Duodenal mucosa (tissue), 2 donors: ENCODE results near the gene PRKCA.

Source experiments
- H3K27ac ChIP-seq: one replicate; pipeline ENCODE4 v1.7.0; 2013; ENCODE audit warnings: low read depth, low read length
- H3K27me3 ChIP-seq, 2 donors: one replicate each; pipeline ENCODE4 v1.7.0; 2013; ENCODE audit warnings: low read length in 2 of 2, control low read depth in 1 of 2; ENCODE audit not compliant: insufficient read depth in 2 of 2, control insufficient read depth in 1 of 2
- H3K36me3 ChIP-seq, 2 donors: one replicate each; pipeline ENCODE4 v1.7.0; 2013; ENCODE audit warnings: low read length in 2 of 2, control low read depth in 1 of 2; ENCODE audit not compliant: insufficient read depth in 2 of 2, control insufficient read depth in 1 of 2
- H3K4me1 ChIP-seq, 2 donors: one replicate each; pipeline ENCODE4 v1.7.0; 2013; ENCODE audit warnings: low read length in 2 of 2, control low read depth in 1 of 2; ENCODE audit not compliant: insufficient read depth in 2 of 2, control insufficient read depth in 1 of 2
- H3K4me3 ChIP-seq, 2 donors: one replicate each; pipeline ENCODE4 v1.7.0; 2013; ENCODE audit warnings: low read length in 2 of 2, low read depth in 1 of 2
- H3K9ac ChIP-seq, 2 donors: one replicate each; pipeline ENCODE4 v1.7.0; 2013; ENCODE audit warnings: low read length in 2 of 2, low read depth in 1 of 2
- H3K9me3 ChIP-seq, 2 donors: one replicate each; pipeline ENCODE4 v1.7.0; 2013; ENCODE audit warnings: low read length in 2 of 2, control low read depth in 1 of 2; ENCODE audit not compliant: control insufficient read depth in 1 of 2

Gene PRKCA

GRCh38 chr17:66647391-66647983 is 345.1 kb downstream of the PRKCA start:
- Histone ChIP-seq H3K4me1 (peaks cover 6 to 15% of the 10 kb centered on the region in 2 donors), H3K9ac (no peak overlapping the region), H3K9me3 (no peaks in the 10 kb centered on the region), H3K4me3 (no peak overlapping the region), H3K27ac (no peak overlapping the region), H3K36me3 (peaks cover 6 to 21% of the 10 kb centered on the region in 2 donors), H3K27me3 (no peaks in the 10 kb centered on the region)

- no peaks in the 10 kb centered on the region for H3K27me3 ChIP-seq
- H3K27ac ChIP-seq = no peak overlapping the region
- H3K4me3 ChIP-seq = no peak overlapping the region
- peaks cover 17 to 25% of the 10 kb centered on the region in 2 donors for H3K36me3 ChIP-seq
- no peaks in the 10 kb centered on the region for H3K9me3 ChIP-seq
- no peak overlapping the region for H3K9ac ChIP-seq
- H3K4me1 ChIP-seq = peaks cover 6 to 15% of the 10 kb centered on the region in 2 donors
Observed at GRCh38 chr17:66649818-66650543, 347.6 kb downstream of the PRKCA start.

- H3K4me1 ChIP-seq = peaks cover 6 to 15% of the 10 kb centered on the region in 2 donors
- H3K9me3 ChIP-seq = no peaks in the 10 kb centered on the region
- H3K4me3 ChIP-seq = no peak overlapping the region
- no peak overlapping the region for H3K27ac ChIP-seq
- H3K27me3 ChIP-seq = no peaks in the 10 kb centered on the region
- no peak overlapping the region for H3K9ac ChIP-seq
- H3K36me3 ChIP-seq = peaks cover 18 to 19% of the 10 kb centered on the region in 2 donors
Observed at GRCh38 chr17:66650544-66650877, 348.1 kb downstream of the PRKCA start.

GRCh38 chr17:66652840-66653507 is 350.6 kb downstream of the PRKCA start:
- peaks cover 12 to 13% of the 10 kb centered on the region in 2 donors for H3K36me3 ChIP-seq
- no peaks in the 10 kb centered on the region for H3K27me3 ChIP-seq
- no peaks in the 10 kb centered on the region for H3K9me3 ChIP-seq
- no peak overlapping the region for H3K4me3 ChIP-seq
- H3K4me1 ChIP-seq = peaks cover 0 to 1% of the 10 kb centered on the region in 2 donors
- no peak overlapping the region for H3K9ac ChIP-seq
- H3K27ac ChIP-seq = no peak overlapping the region

- H3K27ac ChIP-seq = no peak overlapping the region
Observed at GRCh38 chr17:66654106-66654740, 351.8 kb downstream of the PRKCA start.

GRCh38 chr17:66654764-66655163 is 352.4 kb downstream of the PRKCA start:
- H3K4me1 ChIP-seq = no peaks in the 10 kb centered on the region
- H3K27ac ChIP-seq = no peak overlapping the region
- no peaks in the 10 kb centered on the region for H3K27me3 ChIP-seq
- H3K9ac ChIP-seq = no peak overlapping the region
- H3K4me3 ChIP-seq = no peak overlapping the region
- peaks cover 13 to 16% of the 10 kb centered on the region in 2 donors for H3K36me3 ChIP-seq
- no peaks in the 10 kb centered on the region for H3K9me3 ChIP-seq

More at GRCh38 chr17:66654106-66654740, 351.8 kb downstream of the PRKCA start:
- Histone ChIP-seq H3K9ac (no peak overlapping the region), H3K4me1 (no peaks in the 10 kb centered on the region), H3K27me3 (no peaks in the 10 kb centered on the region), H3K9me3 (no peaks in the 10 kb centered on the region), H3K36me3 (peaks cover 13 to 16% of the 10 kb centered on the region in 2 donors), H3K4me3 (no peak overlapping the region)

- Histone ChIP-seq H3K9ac (no peak overlapping the region), H3K4me1 (no peaks in the 10 kb centered on the region), H3K27ac (no peak overlapping the region), H3K27me3 (no peaks in the 10 kb centered on the region), H3K4me3 (no peak overlapping the region), H3K36me3 (peaks cover 13 to 16% of the 10 kb centered on the region in 2 donors), H3K9me3 (no peaks in the 10 kb centered on the region)
Observed at GRCh38 chr17:66655461-66655860, 353.0 kb downstream of the PRKCA start.

- H3K27ac ChIP-seq = no peak overlapping the region
Observed at GRCh38 chr17:66655861-66656260, 353.4 kb downstream of the PRKCA start.

GRCh38 chr17:66661411-66662256 is 359.2 kb downstream of the PRKCA start:
- no peaks in the 10 kb centered on the region for H3K9me3 ChIP-seq
- no peak overlapping the region for H3K27ac ChIP-seq
- peaks cover 4% of the 10 kb centered on the region in 2 donors for H3K36me3 ChIP-seq
- H3K4me3 ChIP-seq = no peak overlapping the region
- H3K4me1 ChIP-seq = no peaks in the 10 kb centered on the region
- H3K9ac ChIP-seq = no peak overlapping the region
- H3K27me3 ChIP-seq = no peaks in the 10 kb centered on the region

More at GRCh38 chr17:66655861-66656260, 353.4 kb downstream of the PRKCA start:
- Histone ChIP-seq H3K9me3 (no peaks in the 10 kb centered on the region), H3K4me1 (no peaks in the 10 kb centered on the region), H3K36me3 (peaks cover 13 to 16% of the 10 kb centered on the region in 2 donors), H3K27me3 (no peaks in the 10 kb centered on the region), H3K4me3 (no peak overlapping the region), H3K9ac (no peak overlapping the region)
